Activated naive CD4-positive, alpha-beta T cell treated with Interleukin-2 at 50 U/mL for 16 hours (primary cell): Measurements from ENCODE around the gene UMAD1.

ENCODE experiments used
- DNase-seq: peaks from one replicate; pipeline ENCODE4 v3.0.0-alpha.2; 2020

Gene UMAD1

GRCh38 chr7:7695111-7695817 lies 54.7 kb downstream of the UMAD1 start:
- DNase-seq, result no peak

DNA sequence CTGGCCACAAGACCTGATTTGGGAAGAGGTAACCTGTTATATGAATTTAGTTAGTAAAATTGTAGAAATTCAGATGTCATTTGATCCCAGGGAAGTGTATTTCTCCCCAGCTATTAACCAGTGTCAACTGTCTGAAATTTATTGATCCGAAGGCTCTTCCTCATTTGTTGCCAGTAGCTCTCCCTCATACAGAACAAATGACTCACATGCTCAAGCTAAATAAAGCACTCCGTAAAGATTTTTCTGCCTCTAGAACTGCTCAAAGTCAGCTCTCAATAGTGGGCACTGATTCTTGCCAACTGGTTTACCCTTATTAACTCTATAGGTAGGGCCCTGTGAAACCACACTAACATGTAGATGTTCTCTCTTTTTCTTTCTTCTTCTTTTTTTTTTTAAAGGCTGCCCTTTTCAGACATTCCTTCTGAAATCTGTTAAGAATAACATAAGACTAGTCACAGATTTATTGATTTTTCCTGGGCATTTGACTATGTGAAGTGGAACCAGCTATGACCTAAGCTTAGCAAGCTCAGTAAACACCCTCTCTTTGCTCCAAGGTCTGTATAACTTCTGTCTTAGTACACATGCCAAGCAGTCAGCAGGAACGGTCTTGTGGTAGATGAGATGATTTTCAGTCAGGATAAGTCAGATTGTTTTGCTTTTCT lies 56.0 kb downstream of the UMAD1 start:
- DNase-seq, result no peak

DNA sequence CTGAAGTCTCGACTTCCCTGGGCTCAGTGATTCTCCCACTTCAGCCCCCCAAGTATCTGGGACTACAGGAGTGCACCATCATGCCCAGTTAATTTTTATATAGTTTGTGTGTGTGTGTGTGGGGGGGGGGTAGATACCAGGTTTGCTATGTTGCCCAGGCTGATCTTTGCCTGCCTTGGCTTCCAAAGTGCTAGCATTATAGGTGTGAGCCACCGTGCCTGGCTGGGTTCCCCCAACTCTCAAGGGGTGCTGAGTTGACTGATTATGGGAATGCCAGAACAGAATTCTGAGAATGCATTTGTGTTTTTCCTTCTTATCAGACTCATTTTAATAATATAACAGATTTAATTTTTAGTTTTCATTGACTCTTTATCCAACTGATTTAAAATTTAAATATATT lies 58.4 kb downstream of the UMAD1 start:
- no peak for DNase-seq

DNA sequence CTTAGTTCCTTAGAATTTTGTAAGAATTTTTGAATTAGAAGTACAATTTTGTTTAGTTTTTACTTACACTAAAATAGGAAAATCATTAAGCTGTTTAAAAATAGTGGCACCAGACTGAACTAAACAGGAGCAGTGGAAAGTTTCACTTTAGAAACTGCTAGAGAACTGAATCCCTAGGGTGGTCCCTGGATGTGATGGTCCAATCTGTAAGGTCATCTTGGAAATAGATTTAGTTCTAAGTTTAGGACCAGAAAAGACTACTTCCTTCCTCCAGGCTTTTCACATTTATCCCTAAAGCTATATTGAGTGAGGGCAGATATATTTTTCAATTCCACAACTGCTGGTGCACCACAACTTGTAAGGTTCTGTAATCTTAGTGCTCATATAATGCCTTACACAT lies 58.8 kb downstream of the UMAD1 start:
- no peak for DNase-seq

GRCh38 chr7:7699970-7700369 lies 59.4 kb downstream of the UMAD1 start:
- no peak for DNase-seq

DNA sequence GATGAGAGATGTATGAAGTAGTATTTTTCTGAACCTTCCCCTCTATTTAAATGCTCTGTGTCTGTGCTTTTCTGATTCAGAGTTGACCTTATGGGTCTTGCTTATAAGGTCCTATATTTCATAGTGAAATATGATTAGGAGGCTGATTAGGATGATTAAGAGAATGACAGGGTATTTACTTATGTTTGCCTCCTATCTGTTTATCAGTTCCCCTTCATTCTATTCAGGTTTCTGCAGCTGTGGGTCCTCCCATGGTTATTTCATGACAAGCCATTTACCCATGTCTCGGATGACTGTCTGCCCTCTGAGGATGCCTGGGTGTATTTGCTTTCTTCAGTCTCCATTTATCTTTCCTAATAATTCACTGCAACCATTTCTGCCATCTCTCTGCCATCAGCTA lies 61.0 kb downstream of the UMAD1 start:
- DNase-seq, result no peak

- no peak for DNase-seq
Observed at GRCh38 chr7:7702826-7703225, 62.3 kb downstream of the UMAD1 start.

DNA sequence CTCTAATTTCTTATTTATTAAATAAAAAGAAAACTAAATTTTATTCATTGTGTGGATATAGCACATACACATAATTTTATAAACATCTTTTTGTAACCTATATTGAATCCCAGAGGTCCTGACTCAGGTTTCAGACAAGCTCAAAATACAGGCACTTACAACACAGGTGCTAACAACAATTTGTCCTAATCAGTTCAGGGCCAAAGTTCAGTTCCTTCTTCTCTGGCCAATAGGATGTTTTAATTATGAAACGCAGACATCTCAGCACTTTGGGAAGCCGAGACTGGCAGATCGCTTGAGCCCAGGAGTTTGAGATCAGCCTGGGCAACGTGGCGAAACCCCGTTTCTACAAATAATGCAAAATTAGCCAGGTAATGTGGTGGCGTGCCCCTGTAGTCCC lies 62.9 kb downstream of the UMAD1 start:
- DNase-seq, result no peak

- DNase-seq, result no peak
Observed at GRCh38 chr7:7704867-7705266, 64.3 kb downstream of the UMAD1 start.

- DNase-seq, result no peak
Observed at GRCh38 chr7:7705318-7705717, 64.8 kb downstream of the UMAD1 start.

- DNase-seq, result no peak
Observed at GRCh38 chr7:7706101-7706511, 65.6 kb downstream of the UMAD1 start.

DNA sequence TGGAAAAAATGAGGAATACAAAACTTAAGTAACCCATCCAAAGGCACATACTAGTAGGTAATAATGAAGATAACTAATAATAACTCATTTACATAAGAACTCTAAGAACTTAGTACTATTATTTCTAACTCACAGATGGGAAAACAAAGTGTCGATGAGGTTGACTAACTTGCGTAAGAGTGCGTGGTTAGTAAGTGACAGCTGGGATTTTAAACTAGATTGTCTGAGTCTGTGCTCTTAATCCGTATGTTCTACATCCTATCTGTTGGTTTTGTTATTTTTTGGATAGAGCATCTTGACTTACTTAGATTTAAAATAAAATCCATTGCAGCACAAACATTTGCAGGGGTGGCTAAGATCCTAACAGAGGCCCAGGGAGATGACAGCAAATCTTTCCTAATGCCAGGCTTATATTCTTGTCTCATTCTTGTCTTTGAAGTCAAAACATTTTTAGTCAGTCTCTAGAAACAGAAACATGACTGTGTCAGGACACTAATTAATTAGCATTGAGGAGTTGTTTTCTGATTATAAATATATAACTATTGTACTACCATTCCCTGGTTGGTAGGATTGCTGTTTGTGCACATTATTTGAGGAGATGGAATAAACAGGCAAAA lies 66.1 kb downstream of the UMAD1 start:
- no peak for DNase-seq

DNA sequence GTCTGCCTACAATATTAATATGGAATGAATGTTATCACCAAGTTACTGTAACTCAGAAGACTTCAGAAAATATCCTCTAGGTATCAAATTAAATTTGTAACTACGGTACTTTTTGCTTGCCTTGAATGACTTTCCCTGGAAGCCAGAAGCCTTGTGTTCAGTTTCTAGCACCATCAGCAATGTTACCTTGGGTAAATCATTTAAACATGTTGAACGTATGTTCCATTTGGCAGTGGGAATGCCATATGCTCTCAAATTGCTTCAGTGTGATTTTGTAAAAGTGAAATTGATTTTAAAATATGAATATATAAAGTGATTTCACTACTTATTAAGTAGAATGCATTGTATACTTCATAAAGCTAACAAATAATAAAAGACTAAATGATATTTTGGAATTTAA lies 66.7 kb downstream of the UMAD1 start:
- no peak for DNase-seq

DNA sequence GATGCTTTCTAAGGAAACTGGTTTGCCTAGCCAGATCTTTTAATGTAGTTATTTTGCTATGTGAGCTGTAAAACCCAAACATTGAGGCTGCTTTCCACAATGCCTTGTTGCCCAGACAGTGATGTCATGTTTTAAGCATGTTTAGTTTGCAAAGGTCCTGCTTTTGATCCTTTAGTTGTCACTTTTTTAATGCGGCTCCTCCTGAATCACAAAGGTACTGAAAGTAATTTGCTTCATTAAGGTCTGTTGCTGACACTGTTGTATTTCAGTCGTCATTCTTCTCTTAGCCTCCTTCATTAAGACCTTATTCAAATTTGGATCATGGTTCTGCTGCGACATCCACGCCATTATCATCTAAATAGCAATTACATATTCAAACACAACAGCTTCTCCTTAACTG lies 67.3 kb downstream of the UMAD1 start:
- no peak for DNase-seq

DNA sequence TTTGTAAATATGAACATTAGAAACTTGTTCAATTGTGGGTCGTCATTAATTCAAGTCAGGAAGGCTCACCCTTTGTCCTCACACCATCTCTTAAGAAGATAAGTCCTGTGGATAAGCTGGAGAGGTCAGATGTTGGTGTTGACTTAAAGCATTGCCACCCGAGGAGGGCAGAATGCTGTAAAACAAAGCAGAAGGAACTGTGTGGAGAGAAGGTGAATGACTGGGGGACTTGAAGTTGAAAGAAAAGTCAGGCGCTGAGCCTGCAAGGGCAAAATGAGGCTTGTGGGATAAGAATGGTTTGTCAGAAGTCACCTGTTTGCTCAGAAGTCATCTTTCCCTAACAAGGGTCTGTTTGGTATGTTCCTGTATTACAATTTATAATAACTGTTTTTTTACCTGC lies 68.7 kb downstream of the UMAD1 start:
- no peak for DNase-seq

- DNase-seq, result no peak
Observed at GRCh38 chr7:7710469-7710868, 69.9 kb downstream of the UMAD1 start.

DNA sequence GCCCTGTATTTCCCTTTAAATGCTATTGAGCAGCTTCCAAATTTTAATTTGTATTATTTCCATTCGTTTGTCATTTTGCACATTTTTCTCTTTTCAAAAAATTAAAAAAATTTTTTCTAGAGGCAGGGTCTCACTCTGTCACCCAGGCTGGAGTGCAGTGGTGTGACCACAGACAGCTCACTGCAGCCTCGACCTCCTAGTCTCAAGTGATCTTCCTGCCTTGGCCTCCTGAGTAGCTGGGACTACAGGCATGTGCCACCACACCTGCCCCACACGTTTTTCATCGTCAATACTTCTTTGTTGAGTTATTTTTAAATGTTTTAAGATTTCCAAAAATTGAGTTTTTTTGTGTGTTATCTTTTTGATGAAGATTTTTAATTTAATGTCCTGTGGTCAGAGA lies 73.2 kb downstream of the UMAD1 start:
- no peak for DNase-seq

- no peak for DNase-seq
Observed at GRCh38 chr7:7718492-7718891, 77.9 kb downstream of the UMAD1 start, which contains the start of gene RPA3. TSS of gene RPA3 (minus strand) at chr7:7718607. CDS start at chr7:7640418, 78,189 bp downstream.

DNA sequence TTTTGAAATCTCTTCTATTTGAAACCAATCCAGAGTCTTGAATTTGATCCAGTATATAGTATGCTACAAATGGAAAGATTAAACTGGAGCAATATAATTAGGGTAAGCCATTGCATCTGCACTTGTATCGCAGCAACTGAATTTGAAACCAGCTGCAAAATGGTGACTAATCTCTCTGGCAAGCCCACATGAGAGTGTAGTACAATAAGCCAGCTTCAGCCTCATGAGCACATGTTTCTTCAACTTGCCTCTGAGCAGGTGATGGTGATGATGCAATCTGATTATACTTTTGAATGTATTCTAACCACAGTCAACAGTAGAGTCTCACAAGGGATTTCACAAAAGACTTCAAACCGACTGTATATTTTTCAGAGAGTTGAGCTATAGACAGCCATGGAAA lies 78.7 kb downstream of the UMAD1 start:
- peak; percentile 32 for DNase-seq

DNA sequence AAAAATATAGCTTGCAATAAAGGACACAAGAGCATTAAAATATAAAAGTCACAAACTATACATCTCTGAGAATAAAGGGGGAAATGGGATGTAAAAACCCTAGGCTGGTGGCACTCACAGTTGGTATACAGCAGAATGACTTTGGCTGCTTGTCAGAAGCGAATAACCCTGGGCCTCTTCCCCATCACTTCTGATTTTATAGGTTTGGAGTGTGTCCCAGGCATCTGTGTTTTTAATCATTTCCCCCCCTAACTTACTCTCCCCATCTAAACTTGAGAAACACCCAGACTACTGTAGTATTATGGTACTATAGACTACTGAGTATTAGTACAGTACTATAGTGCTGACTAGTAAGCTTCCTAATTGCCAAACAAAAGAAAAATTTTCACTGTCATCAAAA lies 79.6 kb downstream of the UMAD1 start:
- no peak for DNase-seq

DNA sequence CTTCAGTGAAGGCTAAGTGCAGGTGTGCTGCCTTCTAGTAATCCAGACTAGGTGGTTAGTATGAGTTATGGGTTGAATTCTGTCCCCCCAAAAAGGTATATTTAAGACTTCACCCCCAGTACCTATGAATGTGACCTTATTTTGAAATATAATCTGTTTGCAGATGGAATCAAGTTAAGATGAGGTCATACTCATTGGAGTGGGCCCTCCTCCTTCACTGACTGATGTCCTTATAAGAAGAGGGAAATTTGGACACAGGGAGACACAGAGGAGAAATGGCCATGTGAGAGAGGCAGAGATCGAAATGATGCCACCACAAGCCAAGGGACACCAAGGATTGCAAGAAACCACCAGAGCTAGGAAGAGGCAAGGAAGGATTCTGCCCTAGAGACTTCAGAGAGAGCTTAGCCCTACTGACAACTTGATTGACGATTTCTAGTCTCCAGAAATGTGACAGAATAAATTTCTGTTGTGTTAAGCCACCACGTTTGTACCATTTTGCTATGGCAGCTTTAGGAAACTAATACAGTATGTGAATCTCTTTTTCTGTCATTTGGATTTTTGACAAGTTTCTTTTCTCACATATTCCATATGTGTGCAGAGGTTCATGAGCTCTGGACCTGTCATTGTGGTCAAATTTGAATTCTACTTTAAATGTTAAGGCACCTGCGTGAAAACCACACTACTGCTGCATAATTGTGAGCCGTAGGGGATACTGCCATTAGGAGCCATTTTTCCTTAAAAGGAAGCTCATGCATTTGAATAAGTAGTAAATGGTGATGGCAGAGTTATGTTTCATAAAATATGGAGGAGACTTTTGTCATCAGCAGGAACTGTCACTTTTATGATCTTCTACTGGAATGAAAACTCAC lies 80.4 kb downstream of the UMAD1 start:
- no peak for DNase-seq

DNA sequence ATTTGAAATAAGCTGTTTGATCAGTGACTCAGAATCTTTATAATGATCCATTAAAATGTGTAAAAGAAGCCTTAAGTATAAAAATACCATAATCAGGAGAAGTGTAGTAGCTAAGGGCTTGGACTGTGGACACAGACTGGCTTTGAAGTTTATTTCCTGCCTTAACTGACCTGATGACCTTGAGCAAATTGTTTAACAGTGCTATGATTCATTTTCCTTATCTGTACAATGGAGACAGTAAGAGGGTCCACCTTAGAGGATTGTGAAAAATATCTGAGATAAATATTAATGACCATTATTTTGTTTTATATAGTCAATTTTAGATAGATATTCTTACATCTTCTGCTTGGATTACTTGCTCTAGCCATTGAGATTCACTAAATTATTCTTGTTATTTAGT lies 91.2 kb downstream of the UMAD1 start:
- no peak for DNase-seq

- no peak for DNase-seq
Observed at GRCh38 chr7:7732621-7733281, 92.2 kb downstream of the UMAD1 start.
